Activated CD4-positive, CD25-positive, alpha-beta regulatory T cell treated with anti-CD3 and anti-CD28 coated beads, Interleukin-2, amount 50 U/mL, for 16 hours (primary cell): Measurements from ENCODE around the gene RAD54L2.
"Not testable (repeated sequence)": the region's sequence is repeated elsewhere in the genome, so short reads cannot be mapped to it uniquely, and the experiment has no call there.

Source experiments
- DNase-seq: peaks from one replicate; pipeline ENCODE4 v3.0.0-alpha.2; 2020; ENCODE audit warnings: low read depth, low spot score

The RAD54L2 gene

GRCh38 chr3:51539291-51539941, 897 bp downstream of the RAD54L2 start:
- DNase-seq, result no peak

DNA sequence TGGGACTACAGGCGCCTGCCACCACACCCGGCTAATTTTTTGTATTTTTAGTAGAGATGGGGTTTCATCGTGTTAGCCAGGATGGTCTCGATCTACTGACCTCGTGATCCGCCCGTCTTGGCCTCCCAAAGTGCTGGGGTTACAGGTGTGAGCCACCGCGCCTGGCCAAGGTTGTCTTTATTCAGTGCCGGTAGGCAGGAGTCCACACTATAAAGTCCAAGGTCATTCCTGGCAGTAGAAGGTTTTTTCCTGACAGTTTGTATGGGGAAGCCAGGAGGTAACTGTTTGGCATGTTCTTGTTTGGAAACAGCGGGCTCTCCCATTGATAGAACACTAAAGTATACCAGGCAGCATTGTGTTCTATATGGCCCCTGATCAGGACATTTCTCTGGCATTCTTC, 4.1 kb downstream of the RAD54L2 start:
- DNase-seq, result not testable (repeated sequence)

DNA sequence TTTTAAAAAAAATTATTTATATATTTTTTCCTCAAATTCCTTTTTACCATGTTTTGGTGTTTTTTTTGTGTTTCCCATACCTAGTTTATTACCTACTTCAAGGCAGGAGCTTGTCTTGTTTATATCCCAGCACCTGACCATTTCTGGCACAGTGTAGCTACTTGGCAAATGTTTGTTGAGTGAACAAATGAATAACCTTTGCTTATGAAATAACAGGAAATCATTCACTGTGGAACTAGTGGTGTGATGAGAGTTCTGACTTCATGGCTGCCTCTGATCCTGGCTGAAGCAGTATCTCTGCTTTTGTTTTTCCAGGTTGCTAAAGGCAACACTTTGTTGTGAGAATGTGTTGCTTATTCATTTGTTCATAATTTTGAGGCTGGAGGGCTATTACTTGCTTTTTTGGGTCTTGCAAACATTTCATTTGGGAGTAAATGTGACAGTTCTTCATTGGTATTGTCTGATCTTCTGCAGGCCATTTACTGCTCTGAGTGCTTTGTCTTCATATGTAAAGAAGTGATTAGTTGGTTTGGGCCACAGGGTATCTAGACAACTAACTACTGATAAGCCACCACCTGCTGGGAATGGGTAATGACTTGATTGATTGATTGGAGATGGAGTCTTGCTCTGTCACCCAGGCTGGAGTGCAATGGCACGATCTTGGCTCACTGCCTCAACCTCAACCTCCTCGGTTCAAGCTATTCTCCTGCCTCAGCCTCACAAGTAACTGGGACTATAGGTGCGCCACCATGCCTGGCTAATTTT, 5.7 kb downstream of the RAD54L2 start:
- no peak for DNase-seq

DNA sequence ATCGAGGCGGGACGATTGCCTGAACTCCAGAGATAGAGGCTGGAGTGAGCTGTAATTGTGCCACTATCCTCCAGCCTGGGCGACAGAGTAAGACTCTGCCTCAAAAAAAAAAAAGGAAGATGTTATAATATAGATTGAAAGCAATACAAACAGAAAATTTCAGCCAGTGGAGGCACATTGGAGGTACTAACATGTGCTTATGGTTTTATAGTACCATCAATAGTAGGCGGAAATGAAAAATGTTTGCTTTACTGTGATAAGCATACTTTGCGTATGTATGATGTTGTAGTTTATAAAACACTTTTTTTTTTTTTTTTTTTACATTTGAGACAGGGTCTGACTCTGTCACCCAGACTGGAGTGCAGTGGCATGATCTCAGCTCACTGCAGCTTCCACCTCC, 8.8 kb downstream of the RAD54L2 start:
- DNase-seq, result no peak

DNA sequence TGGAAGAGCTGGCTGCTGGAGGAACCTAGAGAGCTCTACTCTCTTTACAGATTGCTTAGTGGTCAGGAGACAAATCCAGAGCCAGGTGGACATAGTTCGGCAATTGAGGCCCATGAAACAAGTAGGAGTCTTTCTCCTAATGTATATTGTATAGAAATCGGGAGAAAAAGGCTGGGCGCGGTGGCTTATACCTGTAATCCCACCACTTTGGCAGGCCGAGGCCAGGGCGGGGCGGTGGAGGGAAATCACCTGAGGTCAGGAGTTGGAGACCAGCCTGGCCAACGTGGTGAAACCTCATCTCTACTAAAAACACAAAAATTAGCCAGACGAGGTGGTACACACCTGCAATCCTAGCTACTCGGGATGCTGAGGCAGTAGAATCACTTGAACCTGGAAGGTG, 10.8 kb downstream of the RAD54L2 start:
- no peak for DNase-seq

DNA sequence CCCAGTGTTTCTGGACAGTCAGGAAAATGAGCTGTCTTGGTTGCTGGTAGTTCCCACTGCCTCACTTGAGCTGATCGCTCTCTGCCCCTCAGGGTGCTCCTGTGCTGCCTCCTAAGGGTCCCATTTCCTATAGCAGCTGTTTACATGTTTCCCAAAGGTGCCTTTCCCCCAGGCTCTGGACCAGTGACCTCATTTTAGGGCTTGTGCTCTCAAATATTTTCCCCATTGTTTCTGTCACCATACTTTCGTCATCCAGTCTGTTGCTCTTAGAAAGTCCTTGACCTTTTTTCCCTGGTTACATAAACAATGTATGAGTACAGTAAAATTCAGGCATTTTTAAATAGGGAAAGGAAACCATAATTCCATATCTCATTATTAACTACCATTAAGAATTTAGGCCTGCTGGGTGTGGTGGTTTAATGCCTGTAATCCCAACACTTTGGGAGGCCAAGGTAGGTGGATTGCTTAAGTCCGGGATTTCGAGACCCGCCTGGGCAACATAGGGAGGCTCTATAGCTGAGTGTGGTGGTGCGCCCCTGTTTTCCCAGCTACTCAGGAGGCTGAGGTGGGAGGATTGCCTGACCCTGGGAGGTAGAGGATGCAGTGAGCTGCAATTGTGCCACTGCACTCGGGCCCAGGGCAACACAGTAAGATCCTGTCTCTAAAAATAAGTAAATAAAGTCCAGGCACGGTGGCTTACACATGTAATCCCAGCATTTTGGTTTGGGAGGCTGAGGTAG, 11.7 kb downstream of the RAD54L2 start:
- DNase-seq, result no peak

DNA sequence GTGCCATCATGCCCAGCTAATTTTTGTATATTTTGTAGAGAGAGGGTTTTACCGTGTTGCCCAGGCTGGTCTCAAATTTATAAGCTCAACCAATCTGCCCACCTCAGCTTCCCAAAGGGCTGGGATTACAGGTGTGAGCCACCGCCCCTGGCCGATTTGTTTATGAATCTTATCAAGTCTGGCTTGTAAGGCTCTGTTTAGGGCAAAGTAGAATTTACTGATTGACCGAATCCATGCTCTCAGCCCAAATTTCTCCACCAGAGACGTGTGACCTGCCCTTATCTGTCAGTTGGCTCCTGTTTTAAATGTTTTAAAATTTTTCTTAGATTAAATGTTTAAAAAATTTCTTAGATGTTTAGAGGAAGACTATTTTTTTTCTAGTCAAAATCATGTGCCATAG, 19.5 kb downstream of the RAD54L2 start:
- no peak for DNase-seq

DNA sequence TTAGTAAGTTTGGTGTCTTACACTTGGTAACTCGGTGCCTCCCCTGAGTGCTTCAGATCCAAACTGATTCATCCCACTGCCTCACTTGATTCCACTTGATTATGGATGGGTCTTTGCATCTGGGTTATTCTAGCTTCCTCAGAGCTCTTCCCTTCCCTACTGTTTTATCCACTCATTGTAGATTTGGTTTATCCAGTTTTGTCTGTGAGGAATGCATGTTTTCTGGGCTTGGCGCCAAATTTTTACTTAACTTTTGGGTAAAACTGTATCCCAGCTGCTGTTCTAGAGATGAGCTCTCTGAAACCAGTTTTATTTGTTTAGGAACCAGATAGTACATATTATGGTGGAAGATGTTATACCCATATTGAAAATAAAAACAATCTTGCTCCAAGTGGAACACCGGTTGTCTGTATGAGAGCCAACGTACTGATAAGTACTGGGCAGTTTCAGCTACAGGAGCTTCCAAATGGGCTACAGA, 20.9 kb downstream of the RAD54L2 start:
- no peak for DNase-seq

DNA sequence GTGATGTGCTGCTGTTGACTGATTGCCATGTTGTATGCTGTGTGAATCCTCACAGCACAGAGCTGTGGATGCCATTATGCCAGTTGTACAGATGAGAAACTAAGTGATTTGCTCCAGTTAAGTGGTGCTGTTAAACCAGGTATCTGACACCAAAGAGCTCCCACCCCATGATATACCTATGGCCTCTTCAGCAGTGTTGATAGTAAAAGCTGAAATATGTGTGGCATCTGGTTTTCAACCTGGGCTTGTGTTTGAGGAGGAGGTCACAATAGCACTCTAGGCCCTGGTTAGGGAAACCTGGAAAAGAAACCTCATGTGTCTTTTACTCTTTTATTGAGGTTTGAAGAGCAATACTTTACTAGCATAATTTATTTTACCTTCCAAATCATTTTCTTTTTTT, 21.4 kb downstream of the RAD54L2 start:
- DNase-seq, result no peak

DNA sequence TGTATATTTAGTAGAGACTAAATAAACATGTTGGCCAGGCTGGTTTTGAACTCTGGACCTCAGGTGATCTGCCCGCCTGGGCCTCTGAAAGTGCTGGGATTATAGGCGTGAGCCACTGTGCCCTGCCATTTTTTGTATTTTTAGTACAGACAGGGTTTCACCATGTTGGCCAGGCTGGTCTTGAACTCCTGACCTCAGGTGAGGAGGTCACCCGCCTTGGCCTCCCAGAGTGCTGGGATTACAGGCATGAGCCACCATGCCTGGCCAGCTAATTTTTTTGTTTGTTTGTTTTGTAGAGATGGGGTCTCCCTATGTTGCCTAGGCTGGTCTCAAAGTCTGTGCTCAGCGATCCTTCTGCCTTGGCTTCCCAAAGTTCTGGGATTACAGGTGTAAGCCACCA, 23.9 kb downstream of the RAD54L2 start:
- DNase-seq, result not testable (repeated sequence)

- DNase-seq, result no peak
These were observed 29.5 kb downstream of the RAD54L2 start for GRCh38 chr3:51568036-51568435.

DNA sequence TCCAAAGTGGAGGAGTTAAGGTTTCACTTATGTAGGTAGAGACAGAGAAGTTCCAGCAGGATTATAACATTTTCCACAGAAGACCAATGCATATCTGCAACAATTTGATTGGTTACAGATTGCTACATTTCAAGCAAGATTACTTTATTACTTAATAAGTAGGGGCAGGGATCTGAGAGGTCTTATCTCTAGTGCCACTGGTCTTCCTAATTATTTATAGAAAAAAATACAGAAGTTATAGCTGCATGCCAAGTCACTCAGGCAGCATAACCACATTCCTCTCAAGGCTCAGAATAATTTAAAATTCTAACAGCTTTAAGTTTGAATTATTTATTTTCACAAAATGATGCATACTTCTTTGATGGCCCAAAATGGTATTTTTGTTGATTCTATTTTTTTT, 30.5 kb downstream of the RAD54L2 start:
- DNase-seq, result no peak

GRCh38 chr3:51578238-51578637, 39.7 kb downstream of the RAD54L2 start:
- DNase-seq, result no peak

DNA sequence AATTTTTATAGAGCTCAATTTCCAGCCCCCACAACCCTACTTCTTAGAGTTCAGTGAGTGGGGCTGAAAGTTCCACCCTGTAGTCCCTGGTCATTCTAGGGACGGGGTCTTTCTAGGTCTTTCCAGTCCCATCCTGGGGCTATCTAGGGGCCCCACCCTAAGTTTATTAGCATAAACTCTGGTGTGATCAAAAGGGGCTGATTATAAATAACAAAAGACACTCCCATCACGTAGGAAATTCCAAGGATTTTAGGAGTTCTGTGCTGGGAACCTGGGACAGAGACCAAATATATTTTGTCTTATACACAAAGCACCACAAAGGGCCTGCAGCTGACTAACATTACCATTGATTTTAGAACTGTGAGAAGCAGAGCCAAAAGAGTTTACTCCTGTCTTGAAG, 41.9 kb downstream of the RAD54L2 start:
- no peak for DNase-seq

- no peak for DNase-seq
These were observed 43.0 kb downstream of the RAD54L2 start for GRCh38 chr3:51581524-51581923.

DNA sequence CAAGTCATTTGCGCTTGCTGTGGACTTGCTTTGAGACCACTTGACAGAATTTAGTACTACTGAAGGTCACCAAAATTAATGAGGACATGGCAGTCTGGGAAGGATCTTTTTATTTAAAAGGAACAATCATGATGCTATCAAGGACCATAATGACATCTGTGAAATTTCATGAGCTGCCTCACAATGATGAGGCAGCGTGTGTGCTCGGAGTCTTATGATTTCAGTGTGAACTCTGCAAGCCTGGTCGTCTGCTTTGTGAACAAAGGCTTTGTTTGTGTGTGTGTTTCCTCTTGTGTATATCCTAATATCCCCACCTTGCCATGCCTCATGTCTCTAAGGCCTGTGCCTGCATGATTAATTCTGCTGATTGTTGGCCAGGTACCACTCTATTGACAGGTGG, 46.7 kb downstream of the RAD54L2 start:
- DNase-seq, result no peak

GRCh38 chr3:51585871-51586270, 47.4 kb downstream of the RAD54L2 start:
- no peak for DNase-seq
